ENCODE data around the gene CLDND1.
"Not testable (repeated sequence)": the region's sequence is repeated elsewhere in the genome, so short reads cannot be mapped to it uniquely, and the experiment has no call there.

Gene CLDND1

DNA sequence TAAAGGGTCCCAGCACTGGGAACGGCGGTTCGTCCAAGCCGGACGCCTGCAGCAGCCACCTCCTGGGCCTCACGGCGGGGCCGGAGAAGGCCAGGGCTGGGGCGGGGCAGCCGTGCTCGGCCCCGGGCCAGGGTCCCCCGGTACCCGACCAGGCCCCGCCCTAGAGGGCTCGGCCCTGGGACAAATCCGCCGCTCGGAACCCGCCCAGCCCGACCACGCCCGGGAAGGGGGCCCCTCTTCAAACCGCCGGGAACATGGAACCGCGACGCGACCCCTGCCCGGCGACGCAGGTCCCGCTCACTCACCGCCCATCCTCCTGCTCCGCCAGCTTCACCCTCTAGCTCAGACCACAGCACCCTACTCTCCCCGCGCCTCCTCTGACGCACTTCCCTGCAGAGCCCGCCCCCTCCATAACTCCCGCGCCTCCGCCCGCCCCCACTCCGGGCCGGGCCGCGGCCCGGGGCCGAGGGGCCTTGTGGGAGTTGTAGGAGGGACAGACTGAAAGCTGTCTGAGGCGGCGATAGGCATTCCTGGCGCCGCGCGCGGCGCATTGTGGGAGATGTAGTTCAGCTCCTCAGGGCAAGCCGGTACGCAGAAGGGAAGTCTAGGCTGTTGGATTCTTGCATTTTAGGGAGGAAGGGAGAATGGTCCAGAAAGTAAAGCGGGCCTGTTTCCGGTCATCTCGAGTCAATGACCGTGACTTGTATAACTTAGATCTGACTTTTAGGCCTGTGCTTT, at the start of gene CLDND1:
Gene CLDND1 (minus strand): TSS at position 359 of the 738 bp plus-strand sequence. CDS start 1,478 bp downstream, outside the sequence.
- peak; percentile 97 for DNase-seq (ENCODE audit: low read depth)

DNA sequence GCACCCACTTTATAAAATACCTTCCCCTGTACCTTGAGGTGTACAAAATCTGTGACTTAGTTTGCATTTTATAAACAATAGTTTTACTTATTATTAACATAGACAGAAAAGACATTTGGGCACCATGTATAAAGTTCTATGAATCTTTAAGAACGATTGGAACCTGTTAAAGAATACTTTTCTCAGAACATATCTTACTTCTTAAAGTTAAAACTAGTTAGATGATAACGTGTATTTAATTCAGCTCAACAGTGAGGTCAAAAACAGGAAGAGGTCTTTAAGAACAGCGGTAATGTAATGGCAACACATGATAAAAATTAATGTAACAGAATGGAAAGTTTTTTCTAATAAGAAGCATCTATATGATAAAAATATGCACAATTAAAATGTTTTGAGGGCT, 45.7 kb upstream of the CLDND1 start:
- DNase-seq (ENCODE audit: low read depth): no peak

DNA sequence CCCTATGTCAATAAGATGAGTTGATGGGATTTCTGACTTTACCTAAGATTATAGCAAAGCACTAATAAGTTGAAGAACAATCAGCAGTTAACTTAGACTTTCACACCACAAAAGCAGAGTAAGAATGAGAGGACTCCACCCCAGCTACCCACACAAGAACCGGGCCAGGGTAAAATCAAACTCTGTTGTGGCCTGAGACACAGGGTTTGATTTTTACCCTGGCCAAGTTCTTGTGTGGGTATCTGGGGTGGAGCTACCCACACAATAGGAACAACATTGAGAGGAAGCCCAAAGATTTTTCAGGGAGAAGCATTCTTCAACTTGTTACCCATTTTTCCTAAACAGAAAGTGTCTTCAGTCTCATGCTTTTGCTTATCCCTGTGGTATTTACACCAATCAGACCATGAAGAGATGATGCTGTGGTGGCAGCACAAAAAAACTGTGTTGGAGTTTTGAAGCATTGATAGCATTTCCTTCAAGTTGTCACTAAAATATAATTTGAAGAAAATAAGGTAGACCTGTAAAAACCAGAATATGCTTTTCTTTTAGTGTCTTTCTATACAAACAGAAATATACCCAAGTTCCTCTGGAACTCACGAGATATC, 45.1 kb upstream of the CLDND1 start:
- DNase-seq (ENCODE audit: low read depth): no peak

DNA sequence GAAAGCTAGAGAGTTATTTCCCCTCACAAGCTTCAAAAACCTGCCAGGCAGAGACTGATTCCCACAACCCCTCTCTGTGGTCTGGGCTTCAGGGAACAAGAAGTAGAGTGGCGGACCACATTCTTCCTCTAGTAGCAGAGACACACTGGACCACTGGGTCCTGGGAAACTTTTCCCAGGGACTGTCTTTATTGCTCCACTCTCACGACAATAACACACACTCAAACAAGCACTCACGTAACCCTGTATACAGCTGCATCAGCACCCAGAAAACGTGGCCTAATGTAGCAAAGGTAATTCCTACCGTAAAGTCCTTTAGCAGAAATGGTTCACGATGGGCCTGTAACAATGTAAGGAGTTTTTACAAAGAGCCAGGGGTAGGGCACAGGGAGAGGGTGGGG, 43.1 kb upstream of the CLDND1 start:
- DNase-seq (ENCODE audit: low read depth): no peak

DNA sequence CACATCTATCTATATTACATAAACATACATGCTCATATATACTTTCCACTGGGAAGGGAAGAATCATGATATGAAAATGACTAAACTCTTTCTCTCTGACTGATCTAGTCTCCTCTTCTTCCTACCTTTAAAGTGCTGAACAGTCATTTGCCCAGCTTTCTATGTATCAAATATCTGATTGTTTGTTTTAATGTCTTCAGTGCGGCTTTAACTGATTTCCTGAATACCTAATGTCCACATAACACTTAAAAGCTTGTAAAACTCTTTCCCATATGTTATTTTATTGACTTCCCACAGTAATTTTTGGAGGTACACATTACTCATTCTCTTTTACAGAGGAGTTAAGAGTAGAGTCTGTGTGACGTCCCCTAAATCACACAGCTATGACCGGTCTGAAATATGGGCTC, 42.5 kb upstream of the CLDND1 start:
- no peak for DNase-seq (ENCODE audit: low read depth)

DNA sequence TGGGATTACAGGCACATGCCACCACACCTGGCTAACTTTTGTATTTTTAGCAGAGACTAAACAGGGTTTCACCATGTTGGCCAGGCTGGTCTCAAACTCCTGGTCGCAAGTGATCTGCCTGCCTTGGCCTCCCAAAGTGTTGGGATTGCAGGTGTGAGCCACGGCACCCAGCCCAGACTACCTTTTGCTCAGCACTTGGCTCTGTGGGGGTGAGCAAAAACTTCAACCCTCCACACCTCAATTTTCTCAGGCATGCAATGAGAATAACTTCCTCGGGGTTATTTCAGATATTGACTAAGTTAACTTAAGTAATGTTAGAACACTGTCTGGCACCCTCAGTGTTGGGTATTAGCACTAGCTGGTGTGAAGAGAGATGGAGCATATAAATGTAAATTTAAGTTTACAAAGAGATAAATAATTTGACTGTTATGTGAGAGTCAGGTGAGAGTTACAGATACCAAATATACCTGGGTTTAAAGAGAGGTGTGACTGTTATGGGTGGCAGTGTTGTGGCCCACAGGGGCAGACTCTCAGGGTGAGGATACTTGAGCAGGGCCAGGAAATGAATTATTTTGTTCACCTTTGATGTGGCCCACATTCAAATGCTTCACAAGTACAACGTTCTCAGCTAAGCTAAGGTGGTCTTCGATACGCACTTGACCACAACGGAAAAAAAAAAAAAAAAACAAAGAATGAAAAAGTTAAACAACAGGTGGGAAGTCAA, 41.7 kb upstream of the CLDND1 start:
- no peak for DNase-seq (ENCODE audit: low read depth)

DNA sequence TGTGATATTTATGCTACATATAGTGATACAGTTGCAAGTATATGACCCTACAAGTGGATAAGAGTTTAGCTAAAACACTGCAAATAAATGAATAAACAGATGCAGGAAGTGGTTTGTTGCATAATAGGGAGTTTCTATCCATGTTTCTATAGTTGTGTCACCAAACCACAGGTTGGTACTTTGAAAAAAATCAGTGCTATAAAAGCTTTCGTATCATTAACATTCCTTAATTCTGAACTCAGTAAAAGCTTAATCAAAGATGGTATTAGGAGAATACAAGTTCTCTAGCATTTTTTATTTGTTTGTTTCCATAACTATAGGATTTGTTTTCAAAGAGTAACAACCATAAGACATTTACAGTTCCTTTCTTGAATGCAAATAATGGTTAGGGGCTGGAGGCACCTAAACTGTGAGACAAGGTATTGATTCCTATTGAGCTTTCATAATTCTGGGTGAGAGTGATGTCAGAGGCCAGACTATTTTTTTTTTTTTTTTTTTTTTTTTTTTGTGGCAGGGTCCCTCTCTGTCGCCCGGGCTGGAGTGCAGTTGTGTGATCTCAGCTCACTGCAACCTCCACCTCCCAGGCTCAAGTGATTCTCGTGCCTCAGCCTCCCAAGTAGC, 41.1 kb upstream of the CLDND1 start:
- no peak for DNase-seq (ENCODE audit: low read depth)

DNA sequence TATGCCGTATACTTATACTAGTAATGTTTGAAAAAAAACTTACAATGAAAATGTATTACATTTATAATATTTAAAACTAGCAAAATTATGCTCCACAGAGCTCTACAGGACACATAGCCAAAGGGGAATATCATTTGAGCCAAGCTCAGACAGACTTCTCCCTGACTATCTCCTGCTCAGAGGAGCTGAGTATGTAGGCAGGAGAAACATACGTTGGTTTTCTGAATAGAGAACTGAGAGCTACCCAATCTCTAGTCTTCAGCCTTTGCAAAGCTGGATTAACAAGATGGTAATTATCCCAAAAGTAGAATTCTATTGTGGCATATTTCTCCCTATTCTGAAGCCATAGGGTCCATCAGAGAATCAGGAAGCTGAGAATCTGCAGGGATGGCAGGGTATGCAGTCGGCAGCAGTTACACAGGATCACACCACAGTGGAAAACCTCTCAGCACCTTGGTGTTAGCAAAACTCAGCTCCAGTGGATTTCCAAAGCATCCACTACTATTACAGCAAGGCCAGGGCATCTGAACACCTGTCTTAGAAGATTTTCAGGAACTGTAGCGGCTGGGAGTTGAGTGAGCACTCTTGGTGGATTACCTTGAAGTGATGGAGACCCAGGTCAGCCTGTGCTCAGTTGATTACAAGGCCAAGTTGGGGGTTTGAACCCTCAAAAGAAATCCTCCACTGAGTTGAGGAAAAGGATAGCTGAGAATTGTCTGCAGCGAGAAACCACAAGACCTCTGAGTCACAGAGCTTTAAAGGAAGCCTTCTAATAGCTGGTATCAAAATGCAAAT, 39.2 kb upstream of the CLDND1 start:
- DNase-seq (ENCODE audit: low read depth): no peak

DNA sequence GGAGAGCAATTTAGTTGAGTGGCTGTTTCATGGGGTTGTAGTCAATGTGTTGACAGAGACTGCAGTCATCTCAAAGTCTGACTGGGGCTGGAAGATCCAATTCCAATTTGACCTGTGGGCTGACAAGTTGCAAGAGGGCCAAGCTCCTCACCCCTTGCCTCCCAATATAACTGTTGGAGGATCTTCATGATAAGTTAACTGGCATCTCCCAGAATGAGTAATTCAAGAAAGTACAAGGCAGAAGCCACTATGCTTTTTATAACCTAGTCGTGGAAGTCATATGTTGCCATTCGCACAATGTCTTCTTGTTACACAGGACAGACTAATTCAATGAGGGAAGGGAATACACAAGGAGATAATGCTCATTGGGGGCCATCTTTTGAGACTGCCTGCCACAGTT, 38.2 kb upstream of the CLDND1 start:
- DNase-seq (ENCODE audit: low read depth): no peak

DNA sequence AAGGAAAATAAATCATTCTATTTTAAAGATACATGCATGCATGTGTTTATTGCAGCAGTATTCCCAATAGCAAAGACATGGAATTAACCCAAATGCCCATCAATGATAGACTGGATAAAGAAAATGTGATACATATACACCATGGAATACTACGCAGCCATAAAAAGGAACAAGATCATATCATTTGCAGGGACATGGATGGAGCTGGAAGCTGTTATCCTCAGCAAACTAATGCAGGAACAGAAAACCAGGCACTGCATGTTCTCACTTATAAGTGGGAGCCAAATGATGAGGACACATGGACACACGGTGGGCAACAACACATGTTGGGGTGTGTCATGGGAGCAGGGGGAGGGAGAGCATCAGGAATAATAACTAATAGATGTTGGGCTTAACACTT, 37.1 kb upstream of the CLDND1 start:
- not testable (repeated sequence) for DNase-seq (ENCODE audit: low read depth)

DNA sequence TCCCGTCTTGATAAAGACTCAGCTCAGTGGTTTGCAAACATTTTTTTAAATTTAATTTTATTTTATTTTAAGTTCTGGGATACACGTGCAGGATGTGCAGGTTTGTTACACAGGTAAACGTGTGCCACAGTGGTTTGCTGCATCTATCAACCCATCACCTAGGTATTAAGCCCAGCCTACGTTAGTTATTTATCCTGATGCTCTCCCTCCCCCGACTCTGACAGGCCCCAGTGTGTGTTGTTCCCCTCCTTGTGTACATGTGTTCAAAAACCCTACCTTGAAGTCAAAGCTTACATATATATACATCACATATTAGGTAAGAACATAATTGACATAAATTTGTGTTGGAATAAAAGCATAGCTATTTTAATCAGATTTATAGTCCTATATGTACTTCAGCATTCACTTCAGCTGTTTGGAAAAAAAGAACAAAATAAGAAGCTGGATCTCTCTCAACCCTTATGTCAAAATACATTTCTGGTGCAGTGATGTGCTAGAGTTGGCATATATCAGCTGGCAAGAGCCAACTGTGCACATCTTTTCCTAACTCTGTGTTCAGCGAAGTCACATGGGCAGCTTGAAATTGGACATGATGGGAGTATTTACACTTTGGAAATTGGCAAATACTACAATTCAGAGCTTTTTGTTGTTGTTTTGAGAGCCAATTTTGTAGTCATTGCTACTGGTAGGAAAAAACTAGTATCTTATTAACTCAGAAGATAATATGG, 35.6 kb upstream of the CLDND1 start:
- DNase-seq (ENCODE audit: low read depth): no peak

DNA sequence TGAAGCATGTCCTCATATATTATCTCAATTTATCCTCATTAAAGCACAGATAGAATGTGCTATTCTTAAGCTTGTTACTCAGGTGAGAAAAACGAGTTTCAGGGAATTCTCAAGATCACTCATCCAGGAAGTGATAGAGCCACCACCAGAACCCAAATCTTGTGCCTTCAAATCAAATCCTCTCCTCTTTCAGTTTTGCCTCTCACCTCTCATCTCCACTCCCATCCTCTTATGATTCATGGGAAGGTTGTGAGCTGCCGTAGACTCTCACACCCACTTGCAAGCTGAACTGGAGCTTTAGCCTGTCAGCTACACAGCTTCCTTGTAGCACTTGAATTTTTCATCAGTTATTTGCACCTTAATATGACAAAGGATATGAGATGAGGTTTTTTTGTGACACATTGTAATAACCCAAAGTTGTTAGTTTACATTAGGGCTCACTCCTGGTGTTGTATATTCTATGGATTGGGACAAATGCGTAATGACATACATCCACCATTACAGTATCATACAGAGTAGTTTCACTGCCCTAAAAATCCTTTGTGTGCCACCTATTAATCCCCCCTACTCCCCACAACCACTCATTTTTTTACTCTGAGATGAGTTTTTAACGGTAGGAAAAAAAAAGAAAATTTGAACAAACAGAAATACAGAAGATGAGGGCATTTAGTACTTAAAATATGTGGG, 34.8 kb upstream of the CLDND1 start:
- DNase-seq (ENCODE audit: low read depth): no peak

DNA sequence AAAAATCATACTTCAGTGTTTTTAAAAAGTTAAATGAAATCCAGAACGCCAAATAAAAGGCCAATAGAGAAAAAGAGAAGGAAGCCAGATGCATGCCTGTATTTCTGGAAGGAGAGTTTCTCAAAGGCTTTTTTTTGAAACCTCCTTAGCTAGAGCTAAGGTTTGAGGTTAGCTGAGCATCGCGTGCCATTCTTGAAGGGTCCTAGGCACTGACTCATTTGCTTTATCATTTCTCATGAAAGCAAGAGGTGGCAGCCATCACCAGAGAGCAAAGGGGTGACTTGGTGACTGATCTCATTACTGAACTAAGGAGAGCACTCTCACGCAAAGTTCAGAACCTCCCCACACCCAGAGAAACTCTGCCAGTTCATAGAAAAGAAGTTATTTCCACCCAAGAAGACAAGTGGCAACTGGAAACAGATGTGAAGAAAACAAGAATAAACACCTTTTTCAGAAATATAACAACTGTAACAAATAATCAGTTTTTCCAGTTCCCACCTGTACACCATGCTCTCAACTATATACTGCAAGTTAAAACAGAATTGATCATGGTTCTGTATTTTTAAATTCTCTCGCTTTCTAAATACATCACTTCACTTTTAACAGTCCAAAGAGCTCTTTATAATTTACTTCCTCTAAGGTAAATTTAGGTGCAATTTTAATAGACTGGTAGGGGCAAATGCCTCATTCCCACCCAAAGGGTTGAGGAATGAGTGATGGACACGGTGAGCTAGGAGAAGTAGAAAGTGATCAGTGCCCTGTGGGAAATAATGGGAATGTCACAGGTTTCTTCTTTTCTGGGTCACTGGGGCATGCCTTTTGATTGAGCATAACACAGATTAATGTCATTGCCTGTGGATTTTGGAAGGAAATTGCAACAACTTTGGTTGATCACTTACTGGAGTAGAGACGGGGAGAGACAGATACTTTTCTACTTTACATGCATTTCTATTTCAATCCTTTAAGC, 33.7 kb upstream of the CLDND1 start:
- no peak for DNase-seq (ENCODE audit: low read depth)

DNA sequence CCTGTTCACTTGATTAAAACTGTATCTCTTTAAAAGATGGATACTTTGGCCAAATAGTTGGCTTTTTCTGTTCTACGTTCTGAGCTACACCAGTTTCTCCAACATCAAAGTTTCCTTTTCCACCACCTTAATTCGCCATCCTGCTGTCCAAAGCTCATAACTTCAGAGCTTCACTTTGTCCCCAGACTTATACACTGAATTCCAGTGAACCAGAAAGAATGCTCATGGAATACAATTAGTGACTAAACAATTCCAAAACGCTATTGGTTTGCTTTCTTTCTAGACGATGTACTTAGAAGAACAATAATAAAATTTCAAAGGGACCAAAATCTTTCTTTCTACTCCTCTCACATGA, 32.3 kb upstream of the CLDND1 start:
- no peak for DNase-seq (ENCODE audit: low read depth)

DNA sequence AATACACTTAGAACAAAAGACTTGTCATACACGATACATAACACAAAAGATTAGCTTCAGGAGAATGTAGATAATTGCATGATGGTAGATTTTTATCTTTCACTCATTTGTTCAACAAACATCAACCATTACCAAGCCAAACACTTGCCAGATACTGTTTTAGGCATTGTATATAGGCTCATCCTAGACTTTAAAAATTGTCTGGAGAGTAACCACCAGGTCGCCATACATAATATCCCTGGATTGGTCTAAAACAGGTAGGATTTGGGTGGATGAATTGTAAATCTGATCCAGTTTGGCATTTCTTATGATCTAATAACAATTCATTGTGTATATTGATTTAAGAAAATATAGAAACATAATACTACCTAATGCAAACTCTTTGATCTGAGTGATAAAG, 31.9 kb upstream of the CLDND1 start:
- no peak for DNase-seq (ENCODE audit: low read depth)

DNA sequence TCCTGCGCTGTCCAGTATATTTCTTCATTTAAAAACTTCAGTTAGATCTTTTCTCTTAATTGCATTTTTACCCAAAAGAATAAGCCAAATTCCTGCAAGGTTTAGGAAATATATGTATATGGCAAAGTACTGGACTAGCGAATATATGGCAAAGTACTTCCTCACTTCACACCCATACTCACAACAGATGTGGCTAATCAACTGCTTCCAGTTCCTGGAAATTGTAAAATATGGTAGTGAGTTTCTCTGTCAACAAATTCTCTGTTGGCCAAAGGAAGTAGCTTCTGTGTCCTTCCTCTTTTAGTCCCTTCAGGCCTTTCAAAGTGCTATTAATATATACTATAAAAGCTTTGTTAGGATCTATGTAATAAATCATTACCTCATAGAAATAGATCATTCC, 31.1 kb upstream of the CLDND1 start:
- DNase-seq (ENCODE audit: low read depth): no peak

DNA sequence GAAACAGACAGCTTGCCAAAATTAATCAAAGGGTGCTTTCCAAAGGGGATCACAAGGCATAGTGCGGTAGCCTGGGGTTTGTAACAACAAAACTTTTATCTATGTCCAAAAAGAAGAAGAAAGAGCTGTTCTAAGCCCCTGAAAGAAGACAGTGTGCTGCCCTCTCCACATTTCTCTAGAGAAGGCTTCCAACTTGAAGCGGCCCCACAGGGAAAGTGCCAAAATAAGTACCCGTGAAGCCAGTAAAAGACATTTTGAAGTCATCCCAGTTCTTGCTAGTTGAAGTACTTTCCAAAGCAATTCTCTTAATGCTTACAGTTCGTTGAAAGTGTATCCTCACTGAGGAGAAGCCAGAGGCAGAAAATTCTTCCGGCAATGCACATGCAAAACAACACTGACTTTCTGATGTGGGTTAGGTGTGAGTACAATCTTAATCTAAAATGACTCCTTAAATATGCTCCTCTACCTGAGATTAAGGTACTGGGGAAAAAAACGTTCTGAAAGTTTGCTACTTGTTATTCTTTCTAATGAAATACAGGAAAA, 30.4 kb upstream of the CLDND1 start:
- DNase-seq (ENCODE audit: low read depth): no peak

DNA sequence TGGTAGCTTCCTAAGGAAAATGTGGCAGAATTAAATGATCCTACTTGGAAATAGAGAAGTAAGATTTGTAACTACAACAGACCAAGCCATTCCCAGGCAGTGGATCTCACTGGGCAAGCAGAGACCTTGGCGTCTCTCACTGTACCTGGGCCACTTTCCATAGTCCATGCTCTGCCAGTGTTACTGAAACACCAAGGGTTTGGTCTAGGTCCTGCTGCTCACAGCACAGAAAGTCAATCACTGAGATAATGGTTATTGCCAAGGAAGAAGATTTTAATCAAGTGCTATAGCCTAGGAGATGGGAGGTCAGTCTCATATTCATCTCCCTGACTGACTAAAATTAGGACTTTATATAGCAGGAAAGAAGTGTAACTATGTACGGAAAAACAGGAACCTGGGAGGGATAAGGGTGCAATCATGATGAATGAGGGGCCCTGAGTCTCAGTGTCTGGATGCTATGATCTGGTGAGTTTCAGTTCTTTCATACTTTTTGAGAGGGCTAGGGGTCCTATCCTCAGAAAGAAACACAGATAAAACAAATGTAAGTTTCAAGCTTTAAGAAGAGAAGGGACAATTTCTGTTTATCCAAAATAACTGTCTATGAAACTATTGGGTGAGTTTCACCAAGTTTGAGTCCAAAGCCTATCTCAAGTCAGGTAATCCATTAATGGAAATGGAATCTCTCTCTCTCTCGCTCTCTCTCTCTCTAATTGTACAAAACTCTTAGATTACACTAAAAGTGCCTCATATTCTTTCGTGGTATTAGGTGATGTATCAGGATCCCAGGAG, 29.7 kb upstream of the CLDND1 start:
- no peak for DNase-seq (ENCODE audit: low read depth)

DNA sequence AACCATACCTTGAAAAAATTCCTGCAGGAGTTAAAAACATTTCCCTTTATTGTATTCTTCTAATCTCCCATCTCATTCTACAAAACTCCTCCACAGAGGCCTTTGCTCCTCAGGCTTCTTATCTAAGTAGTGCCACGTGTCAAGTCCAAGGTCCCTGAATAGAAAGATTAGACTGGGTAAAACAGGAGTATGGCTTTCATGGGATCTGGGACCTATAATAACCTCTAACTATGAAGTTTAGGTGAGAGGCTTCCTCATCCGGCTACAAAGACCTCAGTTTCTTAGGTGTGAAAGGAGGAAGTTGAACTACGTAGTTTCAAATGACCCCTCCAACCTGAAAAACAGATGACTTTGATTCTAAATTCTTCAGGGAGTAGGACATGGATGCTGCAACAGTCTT, 29.1 kb upstream of the CLDND1 start:
- DNase-seq (ENCODE audit: low read depth): no peak

Data from stromal cell of bone marrow (primary cell).